Stomach smooth muscle (tissue), 2 donors: Measurements from ENCODE around the gene SLC16A5.
"Not testable (repeated sequence)": the region's sequence is repeated elsewhere in the genome, so short reads cannot be mapped to it uniquely, and the experiment has no call there.

Experiments
- H3K27ac ChIP-seq: one replicate; pipeline ENCODE4 v1.7.0; 2013; ENCODE audit warnings: mild to moderate bottlenecking, low read length, inconsistent platforms
- H3K27me3 ChIP-seq, 2 donors: one replicate each; pipeline ENCODE4 v1.7.0; 2013; ENCODE audit warnings: low read length in 2 of 2; ENCODE audit not compliant: insufficient read depth in 2 of 2, control insufficient read depth in 1 of 2
- H3K36me3 ChIP-seq, 2 donors: one replicate each; pipeline ENCODE4 v1.7.0; 2013; ENCODE audit warnings: low read length in 2 of 2; ENCODE audit not compliant: control insufficient read depth in 2 of 2, insufficient read depth in 2 of 2
- H3K4me1 ChIP-seq: one replicate; pipeline ENCODE4 v1.7.0; 2013; ENCODE audit warnings: low read length; ENCODE audit not compliant: control insufficient read depth, insufficient read depth
- H3K4me3 ChIP-seq, 2 donors: one replicate each; pipeline ENCODE4 v1.7.0; 2013; ENCODE audit warnings: low read length in 2 of 2
- H3K9ac ChIP-seq, 2 donors: one replicate each; pipeline ENCODE4 v1.7.0; 2013; ENCODE audit warnings: low read length in 2 of 2, mild to moderate bottlenecking in 1 of 2
- H3K9me3 ChIP-seq, 2 donors: one replicate each; pipeline ENCODE4 v1.7.0; 2013; ENCODE audit warnings: low read length in 2 of 2; ENCODE audit not compliant: control insufficient read depth in 2 of 2
- donor health status: healthy.
- donor health status: Pancreatic carcinoma.

Gene SLC16A5

GRCh38 chr17:75128694-75129505 is 41.1 kb downstream of the SLC16A5 start:
- Histone ChIP-seq H3K27me3 (no peaks in the 10 kb centered on the region), H3K4me1 (peaks cover 8% of the 10 kb centered on the region), H3K9me3 (no peaks in the 10 kb centered on the region), H3K9ac (no peak overlapping the region), H3K27ac (no peak overlapping the region), H3K4me3 (no peak overlapping the region), H3K36me3 (peaks cover 0 to 4% of the 10 kb centered on the region in 2 donors)

GRCh38 chr17:75129576-75129975 is 41.8 kb downstream of the SLC16A5 start:
- Histone ChIP-seq H3K27ac (no peak overlapping the region), H3K9ac (no peak overlapping the region), H3K4me1 (peaks cover 8% of the 10 kb centered on the region), H3K36me3 (peaks cover 0 to 4% of the 10 kb centered on the region in 2 donors), H3K9me3 (no peaks in the 10 kb centered on the region), H3K4me3 (no peak overlapping the region), H3K27me3 (no peaks in the 10 kb centered on the region)

- Histone ChIP-seq H3K27me3 (no peaks in the 10 kb centered on the region), H3K4me1 (peaks cover 8% of the 10 kb centered on the region), H3K9me3 (no peaks in the 10 kb centered on the region), H3K4me3 (peak overlapping the region; percentile 84), H3K27ac (peak overlapping the region; percentile 77), H3K9ac (peak overlapping the region; percentile 13 to 81), H3K36me3 (peaks cover 0 to 4% of the 10 kb centered on the region in 2 donors)
Observed at GRCh38 chr17:75130059-75130631, 42.4 kb downstream of the SLC16A5 start.

GRCh38 chr17:75130632-75131277 is 43.0 kb downstream of the SLC16A5 start:
- Histone ChIP-seq H3K9ac (peak overlapping the region; percentile 81 to 92), H3K27me3 (no peaks in the 10 kb centered on the region), H3K27ac (peak overlapping the region; percentile 77), H3K4me3 (peak overlapping the region; percentile 84), H3K36me3 (peaks cover 0 to 4% of the 10 kb centered on the region in 2 donors), H3K9me3 (no peaks in the 10 kb centered on the region), H3K4me1 (peaks cover 8% of the 10 kb centered on the region)

- Histone ChIP-seq H3K27ac (peak within 1 kb of the TSS; percentile 77), H3K4me1 (peaks cover 8% of the 10 kb centered on the region), H3K9me3 (no peaks in the 10 kb centered on the region), H3K9ac (peak within 1 kb of the TSS; percentile 81 to 92), H3K27me3 (no peaks in the 10 kb centered on the region), H3K4me3 (peak within 1 kb of the TSS; percentile 84), H3K36me3 (peaks cover 0 to 4% of the 10 kb centered on the region in 2 donors)
Observed at GRCh38 chr17:75131278-75132017, 43.7 kb downstream of the SLC16A5 start, which contains the start of gene NT5C. Gene NT5C (minus strand): TSS chr17:75131742. CDS start chr17:75131707, 35 bp downstream.

- not testable (repeated sequence) for H3K9me3 ChIP-seq, H3K36me3 ChIP-seq, H3K4me1 ChIP-seq, H3K27me3 ChIP-seq
- Histone ChIP-seq H3K4me3 (peak overlapping the region; percentile 84), H3K9ac (peak overlapping the region; percentile 81 to 92), H3K27ac (peak overlapping the region; percentile 77)
Observed at GRCh38 chr17:75132018-75133000, 44.6 kb downstream of the SLC16A5 start.

GRCh38 chr17:75133001-75133400 is 45.2 kb downstream of the SLC16A5 start:
- Histone ChIP-seq H3K36me3 (peaks cover 0 to 4% of the 10 kb centered on the region in 2 donors), H3K27ac (no peak overlapping the region), H3K9ac (no peak overlapping the region), H3K4me1 (peaks cover 8% of the 10 kb centered on the region), H3K27me3 (no peaks in the 10 kb centered on the region), H3K9me3 (no peaks in the 10 kb centered on the region), H3K4me3 (no peak overlapping the region)

- H3K9me3 ChIP-seq, H3K4me3 ChIP-seq, H3K27ac ChIP-seq, H3K9ac ChIP-seq, H3K4me1 ChIP-seq, H3K36me3 ChIP-seq, H3K27me3 ChIP-seq: not testable (repeated sequence)
Observed at GRCh38 chr17:75133607-75134347, 46.0 kb downstream of the SLC16A5 start.

GRCh38 chr17:75135452-75135851 is 47.7 kb downstream of the SLC16A5 start:
- no peaks in the 10 kb centered on the region for H3K9me3 ChIP-seq
- H3K27ac ChIP-seq, result no peak overlapping the region
- no peaks in the 10 kb centered on the region for H3K36me3 ChIP-seq
- H3K9ac ChIP-seq, result no peak overlapping the region
- H3K4me3 ChIP-seq, result no peak overlapping the region
- H3K4me1 ChIP-seq, result peaks cover 5% of the 10 kb centered on the region
- no peaks in the 10 kb centered on the region for H3K27me3 ChIP-seq
